Measurements from ENCODE around the gene ATF6.

ATF6 gene

DNA sequence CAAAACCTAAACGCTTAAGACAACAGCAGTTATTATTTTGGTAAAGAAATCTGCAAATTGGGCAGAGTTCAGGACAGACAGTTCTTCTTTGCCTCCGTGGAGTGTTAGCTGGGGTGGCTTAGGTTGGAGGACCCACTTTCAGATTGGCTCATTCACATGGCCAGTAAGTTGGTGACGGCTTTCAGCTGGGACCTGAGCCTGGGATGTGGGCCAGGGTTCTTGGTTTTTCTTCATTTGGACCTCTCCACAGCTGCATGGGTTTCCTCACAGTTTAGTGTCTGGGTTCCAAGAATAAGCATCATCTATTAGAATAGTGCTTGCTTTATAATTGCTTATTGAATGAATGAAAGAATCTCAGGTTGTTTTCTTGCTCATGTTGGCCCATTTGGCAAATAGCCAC, 72.2 kb downstream of the ATF6 start:
- no peak for DNase-seq

DNA sequence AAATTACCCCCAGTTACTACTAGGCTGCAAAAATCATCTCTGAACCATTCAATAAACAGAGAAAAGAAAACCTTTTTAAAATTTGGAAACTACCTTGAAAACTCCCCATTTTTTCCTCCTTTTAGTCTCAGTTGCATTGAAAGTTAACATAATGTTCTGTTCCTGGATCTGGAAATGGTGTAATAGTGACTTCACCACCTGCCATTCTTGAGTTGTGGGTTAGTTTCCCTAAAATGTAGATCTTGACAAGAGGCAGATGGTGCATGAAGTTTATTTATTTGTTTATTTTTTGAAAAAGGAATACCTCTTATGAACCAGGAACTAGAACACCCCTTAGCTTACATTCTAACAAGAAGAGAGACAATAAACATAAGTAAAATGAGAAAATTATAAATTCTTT, 72.8 kb downstream of the ATF6 start:
- DNase-seq: no peak

DNA sequence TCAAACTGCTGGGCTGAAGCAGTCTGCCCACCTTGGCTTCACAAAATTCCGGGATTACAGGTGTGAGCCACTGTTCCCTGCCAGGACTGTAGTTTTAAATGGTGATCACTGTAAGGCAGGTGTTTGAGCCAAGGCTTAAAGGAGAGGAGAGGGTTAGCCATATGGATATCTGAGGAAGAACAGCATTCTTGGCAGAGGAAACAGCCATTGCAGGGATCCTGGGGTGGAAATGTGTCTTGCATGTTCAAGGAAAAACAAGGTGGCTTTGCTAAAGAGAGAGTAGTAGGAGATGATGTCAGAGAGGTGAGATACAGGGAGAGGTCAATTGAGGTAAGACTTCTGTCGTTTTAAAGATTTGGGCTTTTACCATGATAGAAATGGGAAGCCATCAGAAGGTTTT, 73.5 kb downstream of the ATF6 start:
- no peak for DNase-seq

DNA sequence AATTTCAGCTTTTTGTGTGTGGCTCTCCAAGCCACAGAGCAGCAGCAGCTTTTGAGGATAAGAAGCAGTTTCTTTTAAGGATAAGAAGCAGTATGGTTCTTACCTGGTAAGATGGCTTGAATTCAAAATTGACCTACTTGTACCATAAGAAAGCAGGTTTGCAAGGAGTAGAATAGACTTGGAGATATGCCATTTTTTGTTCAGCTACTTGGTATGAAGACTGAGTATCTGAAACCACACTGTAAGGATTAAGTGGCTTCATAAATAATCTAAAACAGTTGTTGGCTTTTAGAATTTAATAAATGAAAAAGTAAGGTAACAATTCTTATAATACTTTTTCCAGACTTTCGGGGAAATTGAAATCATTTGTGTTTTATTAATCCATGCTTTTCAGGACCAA, 74.2 kb downstream of the ATF6 start:
- no peak for DNase-seq

DNA sequence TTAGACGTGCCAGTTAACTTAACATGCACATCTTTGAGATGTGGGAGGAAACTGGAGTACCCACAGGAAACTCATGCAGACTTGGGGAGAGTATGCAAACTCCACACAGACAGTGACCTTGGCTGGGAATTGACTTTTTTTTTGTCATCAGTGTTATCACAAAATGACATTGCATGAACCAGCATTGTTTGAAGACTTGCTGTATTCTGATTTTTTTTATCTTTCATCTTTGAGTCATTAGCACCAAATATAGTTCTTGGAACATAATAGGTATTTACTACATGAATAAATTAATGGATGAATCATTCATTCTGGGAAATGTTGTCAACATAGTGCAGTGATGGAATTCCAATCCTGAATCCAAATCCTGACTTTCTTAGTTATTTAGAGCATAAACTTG, 77.0 kb downstream of the ATF6 start:
- DNase-seq: no peak

DNA sequence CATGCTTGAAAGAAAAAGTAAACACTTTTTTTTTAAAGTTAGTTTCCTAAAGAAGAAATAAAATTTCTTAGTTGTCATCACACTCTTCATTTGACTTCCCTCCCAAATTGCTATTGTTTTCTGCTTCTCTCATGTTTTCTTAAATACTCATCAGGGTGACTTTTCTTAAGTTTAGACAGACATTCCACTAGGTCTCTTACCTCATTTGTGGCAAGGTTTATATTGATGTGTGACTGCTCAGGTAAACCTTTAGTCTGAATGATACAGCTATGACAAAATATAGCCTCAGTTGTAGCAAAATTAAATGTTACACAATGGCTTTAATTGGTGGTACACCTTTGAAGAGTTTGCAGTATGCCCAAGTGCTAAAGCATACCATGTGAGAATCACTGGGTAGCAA, 78.6 kb downstream of the ATF6 start:
- DNase-seq: no peak

DNA sequence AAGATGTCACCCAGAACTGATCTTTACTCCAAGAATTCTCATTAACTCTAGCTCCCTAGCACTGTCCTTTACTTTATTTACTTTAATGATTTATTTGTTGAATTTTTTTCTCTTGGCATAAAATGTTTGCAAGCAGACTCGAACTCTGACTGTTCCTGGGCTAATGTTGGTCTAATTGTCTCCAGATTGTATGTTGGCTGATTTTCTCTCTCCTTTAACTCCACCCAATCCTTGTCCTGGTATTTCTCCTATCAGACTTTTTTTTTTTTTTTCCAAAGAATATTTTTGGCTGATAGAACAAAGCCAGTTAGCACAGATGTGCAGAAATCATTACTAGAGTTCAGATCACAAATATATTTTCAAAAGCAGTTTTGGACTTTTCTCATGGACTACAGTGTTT, 82.6 kb downstream of the ATF6 start:
- no peak for DNase-seq

DNA sequence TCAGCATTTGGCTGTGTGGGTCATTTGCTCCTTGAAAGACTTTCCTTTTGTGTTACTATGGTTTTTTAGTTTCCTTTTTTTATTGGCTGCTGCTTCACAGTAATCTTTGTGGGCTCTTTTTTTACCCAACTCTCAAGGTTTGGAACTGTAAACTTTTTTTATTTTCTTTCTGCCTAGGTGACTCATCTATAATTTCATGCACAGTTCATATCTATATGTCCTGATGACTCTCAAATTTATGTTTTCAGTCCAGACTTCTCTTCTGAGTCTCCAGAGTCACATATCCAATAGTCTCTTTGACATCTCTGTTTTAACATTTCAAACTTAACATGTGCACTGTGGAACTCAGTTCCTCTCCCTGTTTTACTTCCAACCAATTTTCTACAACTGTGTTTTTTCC, 83.4 kb downstream of the ATF6 start:
- DNase-seq: no peak

DNA sequence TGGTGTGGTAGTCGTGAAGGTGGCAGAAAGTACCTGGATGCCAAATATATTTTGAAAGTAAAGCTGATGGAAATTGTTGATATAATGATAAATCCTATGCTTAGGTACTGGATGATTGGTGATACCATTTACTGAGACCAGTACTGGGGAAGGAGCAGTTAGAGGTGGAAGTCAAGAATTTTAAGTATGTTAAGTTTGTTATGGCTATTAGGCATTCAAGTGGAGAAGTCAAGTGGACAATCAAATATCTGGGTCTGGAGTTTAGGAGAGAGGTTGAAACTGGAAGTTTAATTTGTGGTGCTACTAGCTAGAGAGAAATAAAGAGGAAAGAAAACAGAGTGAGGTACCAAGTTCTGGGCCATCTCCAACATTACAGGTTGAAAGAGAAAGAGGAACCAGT, 89.1 kb downstream of the ATF6 start:
- DNase-seq: no peak

DNA sequence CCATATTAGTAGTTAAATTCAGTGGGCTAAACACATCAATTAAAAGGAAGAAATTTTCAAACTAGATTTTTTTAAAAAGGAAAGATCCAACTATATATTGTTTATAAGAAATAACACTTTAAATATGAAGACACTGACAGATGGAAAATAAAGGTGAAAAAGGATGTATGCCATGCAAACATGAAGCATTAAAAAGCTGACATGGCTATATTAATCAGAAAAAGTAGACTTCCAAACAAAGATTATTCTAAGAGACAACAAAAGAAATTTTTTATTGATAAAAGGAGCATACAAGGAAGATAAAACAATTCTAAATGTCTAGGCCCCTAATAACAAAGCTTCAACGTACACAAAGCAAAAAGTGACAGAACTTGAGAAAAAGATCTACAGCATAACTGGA, 92.2 kb downstream of the ATF6 start:
- DNase-seq: no peak

DNA sequence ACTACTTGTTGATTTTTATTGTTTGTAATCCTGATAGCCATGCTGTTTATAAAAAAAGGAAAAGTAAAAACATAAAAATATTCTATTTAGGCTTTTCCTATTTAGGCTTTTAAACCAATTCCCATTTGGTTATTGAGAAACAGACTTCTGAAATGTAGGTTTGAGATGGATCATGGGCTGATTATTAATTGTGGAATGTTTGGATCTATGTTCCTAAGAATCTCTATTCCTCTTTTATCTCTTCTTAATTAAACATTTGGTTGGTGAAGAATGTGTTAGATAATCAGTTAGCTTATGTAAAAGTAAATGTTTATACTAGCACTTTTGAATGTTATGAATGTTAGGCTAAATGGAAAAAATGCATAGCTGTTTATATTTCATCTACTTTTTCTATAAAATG, 97.4 kb downstream of the ATF6 start:
- no peak for DNase-seq

DNA sequence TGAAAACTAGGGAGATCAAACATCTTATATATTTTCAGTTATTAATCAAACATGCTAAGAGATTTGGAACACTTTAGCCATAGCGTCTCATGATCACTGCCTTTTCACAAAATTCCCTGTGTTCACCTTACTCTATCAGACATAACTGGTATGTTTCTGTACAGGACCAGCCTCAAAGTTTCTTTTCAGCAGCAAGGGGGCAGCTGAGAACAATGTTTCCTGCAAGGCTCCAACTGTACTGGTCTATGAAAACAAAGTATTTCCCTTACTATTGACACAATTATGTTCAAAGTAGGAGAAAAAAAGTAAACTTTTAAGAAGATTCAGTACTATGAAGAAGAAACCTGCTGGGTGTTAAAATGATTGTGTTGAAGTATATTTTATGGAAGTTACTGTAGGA, 98.5 kb downstream of the ATF6 start:
- peak; percentile 48 for DNase-seq

DNA sequence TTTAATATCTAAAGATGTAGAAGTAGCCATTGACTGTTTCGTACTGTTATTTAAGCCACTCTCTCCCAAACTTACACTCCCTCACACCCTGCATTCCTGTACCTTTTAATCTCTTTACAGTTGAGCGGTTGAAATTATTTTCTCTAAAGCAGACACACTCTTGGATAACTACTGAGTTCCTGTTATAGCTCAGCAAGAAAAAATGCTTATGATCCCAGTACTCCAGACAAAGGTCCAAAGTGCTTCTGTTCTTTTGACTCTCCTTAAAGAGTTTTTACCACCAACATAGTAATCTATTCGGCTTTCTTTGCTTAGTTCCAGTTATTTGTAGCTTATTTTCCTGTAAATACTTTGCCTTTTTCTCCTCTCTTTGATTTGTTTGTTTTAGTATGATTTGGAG, 100.1 kb downstream of the ATF6 start:
- DNase-seq: no peak

DNA sequence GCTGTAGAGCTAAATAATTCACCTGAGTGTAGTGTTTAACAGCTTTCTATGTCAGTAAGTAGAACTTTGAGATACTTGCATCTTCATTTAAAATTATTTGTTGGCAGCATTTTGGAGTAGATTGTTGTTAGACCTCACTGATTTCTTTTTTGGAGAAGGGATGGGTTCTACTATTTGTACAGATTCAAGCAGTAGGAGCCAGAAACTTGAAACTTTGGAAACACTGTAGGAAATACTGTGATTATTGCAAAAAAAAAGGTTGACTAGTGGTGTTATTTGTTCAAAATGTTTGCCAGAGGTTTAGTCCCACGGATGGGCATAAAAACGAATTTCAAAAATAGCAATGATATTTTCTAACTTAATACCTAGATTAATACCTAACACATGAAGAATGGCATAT, 102.7 kb downstream of the ATF6 start:
- DNase-seq: no peak

DNA sequence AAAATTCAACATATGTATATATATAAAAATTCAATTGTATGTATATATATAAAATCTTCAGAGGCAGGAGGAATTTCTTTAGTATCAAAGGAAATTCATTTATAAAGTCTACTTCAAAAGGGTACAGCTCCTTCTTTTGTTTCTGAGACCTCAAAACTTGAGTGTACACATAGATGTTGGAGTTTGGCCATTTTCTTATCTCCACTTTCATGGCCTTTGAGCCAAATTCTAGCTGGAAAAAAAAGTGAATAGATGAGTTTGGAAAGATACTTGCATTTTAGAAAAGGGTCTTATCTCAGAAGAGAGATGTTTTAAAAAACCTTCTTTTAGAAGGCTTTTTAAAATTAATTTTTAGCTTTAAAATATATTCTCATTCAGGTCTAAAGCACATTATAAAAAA, 103.2 kb downstream of the ATF6 start:
- no peak for DNase-seq

DNA sequence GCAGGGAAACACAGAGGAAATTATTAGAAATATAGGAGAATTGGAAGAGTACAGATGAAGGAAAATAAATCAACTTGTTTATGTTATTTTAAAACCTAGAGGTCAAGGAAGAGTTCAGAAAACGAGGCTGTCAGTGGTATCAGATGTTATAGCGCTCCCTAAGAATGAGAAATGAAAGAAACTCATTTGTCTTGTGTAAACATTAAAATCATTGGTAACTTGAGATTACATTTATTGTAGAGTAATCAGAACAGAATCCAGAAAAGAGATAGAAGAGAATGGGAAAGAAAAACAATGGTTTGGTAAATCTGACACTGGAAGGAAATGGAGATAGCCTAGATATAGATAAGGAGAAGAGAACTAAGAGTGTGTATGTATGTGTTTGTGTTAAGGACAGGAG, 106.4 kb downstream of the ATF6 start:
- DNase-seq: no peak

DNA sequence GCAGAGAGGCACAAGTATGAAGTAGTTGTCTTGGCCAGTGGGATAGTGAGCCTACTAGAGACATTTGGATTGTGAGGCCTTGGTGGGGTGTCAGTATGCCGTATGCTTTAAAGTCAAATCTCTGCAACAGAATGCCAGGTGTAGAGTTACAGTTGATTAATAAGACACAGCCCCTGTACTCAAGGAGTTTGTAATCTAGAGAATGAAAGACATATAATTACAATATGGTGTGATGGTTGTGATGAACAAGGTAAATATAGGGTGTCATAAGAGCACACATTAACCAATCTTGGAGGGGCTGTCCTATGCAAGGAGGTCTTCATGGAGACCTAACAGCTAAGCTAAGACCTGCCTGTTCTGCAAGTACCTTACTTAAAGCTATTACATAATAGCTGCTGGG, 113.1 kb downstream of the ATF6 start:
- DNase-seq: no peak

DNA sequence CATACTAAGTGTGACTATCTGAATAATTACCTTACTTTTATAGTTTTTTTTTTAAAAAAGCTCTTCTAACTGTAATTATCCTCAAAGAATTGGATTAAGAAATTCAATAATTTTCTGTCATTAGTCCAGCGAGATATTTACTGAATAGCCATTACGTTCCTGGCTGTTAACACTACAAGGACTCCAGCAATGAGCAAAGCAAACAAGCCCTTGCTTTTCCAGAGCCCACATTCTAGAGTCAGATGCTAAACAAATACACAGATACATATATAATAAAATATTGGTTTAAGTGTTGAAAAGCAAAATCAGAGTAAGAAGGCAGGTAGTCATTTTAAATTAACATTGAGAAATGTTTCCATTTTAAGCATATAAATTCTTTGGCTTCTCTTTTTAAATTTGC, 118.4 kb downstream of the ATF6 start:
- no peak for DNase-seq

DNA sequence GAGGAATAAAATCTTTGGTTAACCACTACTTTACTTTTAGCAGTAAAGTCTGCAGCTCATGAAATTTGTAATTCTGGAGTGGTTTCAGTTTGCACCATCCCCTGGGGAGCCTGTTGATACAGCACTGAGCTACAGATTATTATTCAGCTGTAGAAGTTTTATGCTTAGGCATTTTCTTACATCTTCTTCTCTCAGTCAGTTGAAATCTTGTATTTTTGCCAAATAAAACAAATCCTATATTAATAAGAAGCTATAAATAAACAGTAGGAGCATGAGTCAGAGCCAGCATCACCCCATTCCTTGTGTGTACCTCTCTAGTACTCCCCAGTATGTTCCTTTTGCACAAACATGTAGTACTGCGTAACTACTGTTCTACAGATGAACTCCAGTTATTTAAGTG, 118.9 kb downstream of the ATF6 start:
- DNase-seq: peak; percentile 52

DNA sequence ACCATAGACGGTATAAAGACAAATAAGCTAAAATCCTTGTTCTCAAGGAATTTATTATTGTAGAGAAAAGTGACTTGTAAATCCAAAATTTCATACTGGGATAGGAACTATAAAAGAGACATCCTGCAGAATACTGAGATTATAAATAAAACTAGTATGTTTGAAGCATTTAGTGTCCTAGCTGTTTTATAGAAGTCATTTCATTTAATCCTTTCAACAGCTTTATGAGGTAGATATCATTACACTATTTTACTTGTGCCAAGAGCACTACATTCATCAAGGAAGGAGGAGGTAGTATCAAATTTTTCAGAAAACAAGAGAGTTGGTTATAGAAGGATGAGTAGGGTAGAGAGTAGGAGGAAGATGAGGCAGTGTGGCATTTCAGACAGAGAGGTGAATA, 119.6 kb downstream of the ATF6 start:
- DNase-seq: no peak

DNA sequence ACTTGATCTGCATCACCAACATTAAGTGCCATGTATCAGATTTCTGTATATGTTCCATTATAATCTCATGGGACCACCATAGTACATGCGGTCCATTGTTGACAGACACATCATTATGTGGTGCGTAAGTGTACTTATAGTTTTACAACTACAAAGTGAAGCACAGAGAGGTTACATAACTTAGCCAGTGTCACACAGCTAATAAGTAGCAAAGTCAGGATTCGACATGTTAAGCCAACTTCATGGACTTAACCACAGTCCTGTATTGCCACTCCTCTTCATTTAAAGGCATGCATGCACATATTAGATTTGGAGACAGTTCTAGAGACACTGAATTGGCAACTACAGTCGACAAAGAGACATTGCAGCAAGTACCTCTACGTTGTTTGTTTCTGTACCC, 120.5 kb downstream of the ATF6 start:
- DNase-seq: no peak

DNA sequence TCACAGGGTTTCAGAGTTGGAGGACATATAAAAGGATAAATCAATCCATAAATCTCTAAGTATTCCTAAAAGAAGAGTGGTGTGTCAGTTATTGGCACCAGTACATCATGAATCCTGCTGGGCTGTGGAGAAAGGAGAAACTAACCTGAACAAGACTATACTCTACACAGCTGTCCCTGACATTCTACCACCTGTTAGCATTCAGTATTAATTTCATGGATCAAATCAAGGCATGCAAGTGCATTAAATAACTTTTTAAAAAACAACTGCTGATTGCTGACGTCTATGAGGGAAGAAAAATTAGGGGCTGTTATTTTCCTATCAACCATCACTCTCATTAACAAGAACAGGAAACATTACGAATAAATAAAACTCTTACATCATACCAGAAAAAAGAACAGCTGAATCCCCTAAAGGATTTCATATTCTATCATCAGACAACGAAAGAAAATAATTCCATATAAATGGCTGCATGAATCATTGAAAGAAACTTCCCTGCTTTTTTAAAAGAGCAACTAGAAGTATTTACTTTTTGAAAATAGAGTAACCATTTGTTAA, 121.7 kb downstream of the ATF6 start:
- no peak for DNase-seq

DNA sequence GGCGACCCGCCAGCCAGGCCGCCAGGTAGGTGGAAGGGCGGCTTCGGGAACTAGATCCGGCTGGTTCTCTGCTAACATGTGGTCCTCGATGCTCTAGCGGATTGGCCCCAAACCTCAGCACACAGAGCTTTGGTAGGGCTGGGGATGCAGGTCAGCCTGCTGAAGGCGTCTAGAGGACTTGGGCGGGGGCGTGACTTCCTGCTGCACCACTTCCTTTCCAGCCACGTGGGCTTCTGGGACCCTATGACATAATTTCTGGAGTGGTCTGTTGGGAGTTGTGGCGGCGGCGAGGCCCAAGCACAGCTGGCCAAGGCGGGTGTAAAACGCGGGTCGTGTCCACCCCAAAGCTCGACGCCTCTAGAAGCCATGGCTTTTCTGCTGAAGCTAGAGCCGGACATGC, 124.5 kb downstream of the ATF6 start:
- DNase-seq: no peak

DNA sequence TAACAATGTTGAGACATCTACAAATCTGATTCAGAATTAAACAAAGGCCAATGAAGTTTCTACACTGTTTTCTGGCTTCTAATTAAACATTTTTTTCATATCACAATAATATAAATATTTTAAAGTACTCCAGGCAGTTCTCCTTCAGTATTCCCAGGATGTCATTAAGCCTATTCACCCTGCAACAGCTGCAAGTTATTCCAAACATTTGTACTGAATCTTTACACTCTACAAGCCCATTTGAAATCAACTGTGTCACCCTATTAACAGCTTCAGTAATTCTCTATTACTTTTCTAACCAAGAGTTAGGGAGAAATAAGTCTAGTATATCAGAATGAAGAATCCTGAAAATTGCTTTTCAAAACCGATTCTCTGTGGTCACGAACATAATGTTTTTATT, 133.0 kb downstream of the ATF6 start:
- no peak for DNase-seq

DNA sequence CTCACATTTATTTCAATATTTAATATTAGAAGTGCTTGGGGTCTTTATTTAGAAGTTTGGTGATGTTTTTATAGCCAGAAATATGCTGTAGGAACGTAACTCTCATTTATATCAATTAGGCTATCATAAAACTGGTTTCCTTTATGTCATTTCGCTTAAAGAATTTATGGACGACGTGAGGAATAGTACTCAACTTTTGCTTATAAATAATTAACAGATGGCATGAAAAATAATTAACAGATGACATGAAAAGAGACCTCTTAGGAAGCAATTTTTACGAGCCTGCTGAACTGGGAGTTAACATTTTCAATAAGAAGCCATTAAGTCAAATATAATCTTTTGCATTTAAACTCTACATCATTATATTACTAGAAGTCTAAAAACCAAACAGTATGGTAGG, 134.0 kb downstream of the ATF6 start:
- no peak for DNase-seq

DNA sequence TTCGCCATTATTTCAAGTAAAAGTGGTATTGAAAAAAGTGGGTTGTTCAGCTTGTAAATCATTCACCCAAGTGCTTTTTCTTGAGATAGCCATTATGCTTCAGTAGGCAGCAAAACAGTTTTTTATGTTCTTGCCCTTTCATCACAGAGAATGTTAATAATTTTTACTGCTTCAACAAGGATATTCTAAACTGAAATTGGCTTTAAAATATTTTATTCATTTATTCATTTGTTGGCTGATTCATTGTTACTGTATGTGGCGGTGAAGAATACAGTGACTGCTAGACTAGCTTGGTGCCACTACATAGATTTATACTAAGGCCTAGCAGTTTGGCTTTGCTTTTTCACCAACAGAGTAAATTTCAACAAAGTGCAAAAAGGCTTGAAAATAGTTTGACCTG, 136.1 kb downstream of the ATF6 start:
- no peak for DNase-seq

All from right forelimb (tissue), 1 donor.